Mucosa of gallbladder (tissue), 1 donor: ENCODE measurements around the gene RTTN. TPM values are rescaled to one million over a fixed set of nuclear protein-coding genes. Genes with fewer than 3 reads are reported as not detected.
"Not testable (repeated sequence)": the region's sequence is repeated elsewhere in the genome, so short reads cannot be mapped to it uniquely, and the experiment has no call there.

Experiments used
- DNase-seq: peaks from one replicate; pipeline ENCODE4 v3.0.0-alpha.2; 2020; ENCODE audit warnings: low spot score
- total RNA-seq: library from RNA; stranded (reverse); gene quantifications from one replicate; pipeline ENCODE4 v1.2.1, GENCODE V29; 2021
- donor health status: DM: no; HTN: no; CAD: no.

RTTN gene, protein sequence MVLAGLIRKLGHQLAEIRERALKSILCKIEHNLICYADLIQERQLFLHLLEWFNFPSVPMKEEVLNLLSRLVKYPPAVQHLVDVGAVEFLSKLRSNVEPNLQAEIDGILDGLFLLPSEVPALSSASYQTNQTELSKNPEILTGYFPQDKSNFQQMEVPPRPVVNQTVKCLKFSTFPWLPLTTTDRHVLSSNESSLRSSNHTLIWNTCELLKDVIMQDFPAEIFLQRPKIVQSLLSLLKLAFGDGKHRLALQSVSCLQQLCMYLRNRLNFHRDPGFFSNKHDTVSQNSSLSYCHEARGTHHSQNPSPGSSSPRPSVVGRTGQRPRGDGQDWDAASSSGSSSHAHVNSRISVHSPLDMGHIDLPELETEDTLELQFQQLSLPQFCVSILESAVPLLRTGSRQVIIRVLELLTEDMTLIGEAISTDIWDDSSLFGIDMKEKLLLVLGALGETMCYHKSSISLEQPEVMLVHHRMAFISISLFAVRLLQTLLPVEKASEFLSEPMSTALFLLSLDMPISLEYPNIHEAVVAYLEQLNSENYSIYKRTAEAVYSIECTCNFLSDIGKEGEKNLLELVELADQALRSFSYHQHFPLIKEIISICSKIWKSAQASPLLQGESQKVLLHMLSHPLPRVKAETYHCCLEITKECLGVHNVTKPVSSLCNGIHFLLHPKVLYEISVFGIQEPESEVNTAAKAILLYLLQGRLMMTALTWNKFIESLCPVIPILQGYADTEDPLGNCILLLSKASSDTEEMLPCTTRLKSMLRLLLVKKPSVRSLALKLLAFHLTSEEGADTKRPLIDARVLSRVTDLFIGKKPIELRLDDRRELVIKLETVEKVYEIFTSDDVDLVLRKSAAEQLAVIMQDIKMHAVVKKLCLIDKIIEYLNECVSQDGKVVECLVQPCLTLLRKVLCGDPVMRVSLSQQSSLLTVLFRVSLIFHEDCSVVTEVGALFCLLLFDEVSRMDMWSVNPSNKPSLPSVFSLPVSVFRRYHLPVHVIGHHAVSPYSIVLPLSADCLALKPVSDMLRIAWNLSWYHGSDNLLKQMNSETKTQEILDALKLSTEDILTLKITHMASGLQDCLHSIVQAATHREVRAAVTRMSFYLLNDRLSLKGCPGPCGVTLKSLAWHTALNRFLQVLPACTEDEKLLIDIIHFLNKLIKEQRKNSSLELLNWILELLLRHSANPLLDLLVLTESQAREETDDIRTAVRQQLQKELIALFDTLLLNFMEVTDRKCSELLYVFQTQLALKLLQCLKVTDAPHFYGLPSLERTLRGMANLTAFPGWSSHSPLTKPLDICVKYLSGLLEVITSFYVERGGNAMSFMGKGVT (N-terminal part only)
- 8.7 TPM for total RNA-seq

DNA sequence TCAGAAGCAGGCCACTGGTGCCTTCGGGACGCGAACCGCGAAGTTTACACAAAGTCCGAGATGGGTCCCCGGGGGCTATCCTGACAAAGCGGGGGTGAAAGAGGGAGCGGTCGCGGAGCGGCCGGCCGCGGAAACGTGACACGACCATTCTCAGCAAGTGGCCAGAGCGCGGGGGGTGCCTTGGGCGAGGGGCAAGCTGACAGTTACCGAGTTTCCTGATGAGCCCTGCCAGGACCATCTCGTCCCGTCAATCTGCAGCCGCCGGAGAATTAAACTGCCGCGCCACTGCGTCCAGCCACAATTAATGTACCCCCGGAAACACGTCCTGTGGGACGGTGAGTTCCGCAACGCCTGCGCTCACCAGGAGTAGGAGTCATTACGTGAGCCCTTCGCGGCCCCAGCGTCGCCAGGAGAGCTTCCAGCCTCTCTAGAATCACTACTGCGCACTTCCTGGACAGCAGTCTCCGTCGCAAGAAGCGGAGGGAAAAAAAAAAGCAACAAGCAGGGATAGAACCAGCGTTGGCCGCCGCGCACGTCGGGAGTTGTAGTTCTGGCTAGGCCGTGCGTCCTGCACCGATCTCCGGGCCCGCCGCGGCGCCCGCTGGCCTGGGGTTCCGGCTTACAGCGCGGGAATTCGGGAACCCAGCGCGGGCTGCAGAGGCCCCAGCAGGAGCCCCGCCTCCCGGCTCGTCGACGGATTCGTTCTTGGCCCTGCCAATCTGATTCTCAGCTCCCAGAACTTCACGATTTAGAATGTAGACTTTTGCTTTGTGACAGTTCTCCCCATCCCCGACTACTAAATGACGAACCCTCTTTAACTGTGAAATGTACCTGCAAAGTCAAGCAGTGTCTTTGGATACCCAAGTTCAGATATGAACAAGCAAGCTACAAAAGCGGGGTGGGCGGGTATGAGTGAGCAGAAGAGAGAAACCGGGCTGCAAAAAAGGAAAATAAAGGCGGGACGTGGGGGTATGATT is at the start of gene RTTN:
TSS of gene RTTN (minus strand) at position 267 of the 977 bp plus-strand sequence. CDS start at position 238, 29 bp downstream.
- DNase-seq = peak; percentile 95

DNA sequence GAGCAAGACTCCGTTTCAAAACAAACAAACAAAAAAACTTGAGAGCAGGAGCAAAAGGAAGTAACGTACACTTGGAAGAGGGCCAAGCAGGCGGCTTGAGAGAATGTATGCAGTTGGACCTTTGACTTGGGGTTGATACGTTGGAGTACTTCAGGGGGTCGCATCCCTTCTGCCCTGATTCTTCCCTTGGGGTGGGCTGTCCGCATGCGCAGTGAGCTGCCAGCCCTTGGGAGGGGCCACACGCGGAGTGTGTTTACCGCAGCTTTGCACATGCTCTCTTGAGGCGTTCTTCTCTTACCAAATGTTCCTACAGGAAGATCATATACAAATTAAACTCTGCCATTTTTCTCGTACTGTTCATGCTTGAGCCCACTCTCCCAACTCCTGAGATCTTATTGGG is 45.3 kb upstream of the RTTN start:
- DNase-seq = no peak

DNA sequence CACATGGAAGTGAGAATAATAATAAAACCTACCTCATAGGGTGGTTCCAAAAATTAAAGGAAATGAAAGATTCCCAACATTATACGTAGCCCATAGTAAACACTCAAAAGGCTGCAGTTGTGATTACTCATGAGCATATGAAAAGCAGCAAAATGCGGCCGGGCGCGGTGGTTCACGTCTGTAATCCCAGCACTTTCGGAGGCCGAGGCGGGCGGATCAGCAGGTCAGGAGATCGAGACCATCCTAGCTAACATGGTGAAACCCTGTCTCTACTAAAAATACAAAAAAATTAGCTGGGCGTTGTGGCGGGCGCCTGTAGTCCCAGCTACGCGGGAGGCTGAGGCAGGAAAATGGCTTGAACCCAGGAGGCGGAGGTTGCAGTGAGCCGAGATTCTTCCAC is 44.4 kb upstream of the RTTN start:
- not testable (repeated sequence) for DNase-seq

DNA sequence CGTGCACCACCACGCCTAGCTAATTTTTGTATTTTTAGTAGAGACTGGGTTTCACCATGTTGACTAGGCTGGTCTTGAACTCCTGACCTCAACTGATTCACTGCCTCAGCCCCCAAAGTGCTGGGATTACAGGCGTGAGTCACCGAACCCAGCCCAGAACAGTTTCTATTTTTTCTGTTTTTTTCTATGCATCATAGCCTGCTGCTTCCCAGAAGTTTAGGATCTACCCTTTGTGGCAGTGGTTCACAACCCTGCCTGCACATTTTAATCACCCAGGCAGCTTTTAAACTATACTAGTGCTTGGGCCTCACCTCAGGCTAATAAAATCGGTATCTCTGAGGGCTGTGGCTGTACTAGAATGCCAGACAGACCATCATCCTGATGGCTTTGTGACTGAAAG is 43.6 kb upstream of the RTTN start:
- no peak for DNase-seq

DNA sequence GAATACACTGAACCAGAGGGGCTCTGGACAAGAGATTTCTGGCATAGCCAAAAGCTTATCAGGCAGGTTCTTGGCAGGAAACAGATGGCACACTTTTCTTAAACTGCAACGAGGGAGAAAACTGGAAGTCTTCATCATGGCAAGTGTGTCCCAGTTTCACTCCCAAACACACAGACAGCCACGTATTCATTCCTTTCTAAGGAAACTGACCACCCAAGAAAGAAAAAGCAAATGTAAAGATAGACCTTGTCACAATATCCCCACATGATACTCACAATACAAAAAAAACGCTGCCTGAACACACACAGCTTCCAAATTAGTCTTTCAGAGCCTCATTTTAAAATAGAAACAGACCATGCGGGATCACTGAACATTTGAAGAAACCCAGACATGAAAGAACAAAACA is 40.6 kb upstream of the RTTN start:
- no peak for DNase-seq

DNA sequence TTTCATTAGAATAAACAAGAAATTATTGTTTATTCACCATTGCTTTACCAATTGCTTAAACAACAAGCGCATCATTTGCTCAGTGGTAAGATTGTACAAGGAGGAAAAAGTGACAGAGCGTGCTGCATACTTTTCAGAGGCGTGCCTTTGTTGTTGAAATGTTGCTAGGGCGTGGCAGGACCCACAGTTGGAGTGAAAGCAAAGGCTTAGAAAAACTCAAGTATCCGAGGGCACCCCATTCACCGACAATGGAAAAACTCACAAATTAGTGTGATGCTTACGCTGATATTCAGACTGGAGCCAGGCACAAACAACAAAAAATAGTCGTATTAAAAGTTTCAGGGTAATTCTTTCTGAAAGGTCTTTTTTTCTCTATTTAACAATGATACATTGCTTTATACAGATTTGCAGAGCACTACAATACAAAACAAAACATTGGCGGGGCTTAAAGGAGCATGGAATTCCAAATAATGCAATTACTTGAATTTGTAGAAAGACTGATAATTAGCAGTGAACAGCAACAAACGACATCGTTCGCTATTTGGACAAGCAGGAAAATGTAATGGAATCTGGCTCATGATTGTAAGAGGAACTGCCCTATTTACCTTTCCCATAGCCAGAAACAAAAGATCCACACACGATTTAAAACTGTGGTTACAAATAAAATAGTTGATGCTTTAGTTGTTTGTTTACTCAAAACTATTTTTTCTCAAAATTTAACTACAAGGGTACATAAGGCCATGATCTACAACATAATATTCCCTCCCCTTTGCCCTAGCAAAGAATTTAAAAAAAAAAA is 37.8 kb upstream of the RTTN start:
- peak; percentile 28 for DNase-seq

DNA sequence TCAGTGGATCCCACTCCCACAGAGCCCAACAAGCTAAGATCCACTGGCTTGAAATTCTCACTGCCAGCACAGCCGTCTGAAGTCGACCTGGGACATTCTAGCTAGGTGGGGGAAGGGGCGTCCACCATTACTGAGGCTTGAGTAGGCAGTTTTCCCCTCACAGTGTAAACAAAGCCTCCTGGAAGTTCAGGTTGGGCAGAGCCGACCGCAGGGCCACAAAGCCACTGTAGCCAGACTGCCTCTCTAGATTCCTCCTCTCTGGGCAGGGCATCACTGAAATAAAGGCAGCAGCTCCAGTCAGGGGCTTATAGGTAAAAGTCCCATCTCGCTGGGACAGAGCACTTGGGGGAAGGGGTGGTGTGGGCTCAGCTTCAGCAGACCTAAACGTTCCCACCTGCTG is 31.4 kb upstream of the RTTN start:
- DNase-seq = not testable (repeated sequence)

DNA sequence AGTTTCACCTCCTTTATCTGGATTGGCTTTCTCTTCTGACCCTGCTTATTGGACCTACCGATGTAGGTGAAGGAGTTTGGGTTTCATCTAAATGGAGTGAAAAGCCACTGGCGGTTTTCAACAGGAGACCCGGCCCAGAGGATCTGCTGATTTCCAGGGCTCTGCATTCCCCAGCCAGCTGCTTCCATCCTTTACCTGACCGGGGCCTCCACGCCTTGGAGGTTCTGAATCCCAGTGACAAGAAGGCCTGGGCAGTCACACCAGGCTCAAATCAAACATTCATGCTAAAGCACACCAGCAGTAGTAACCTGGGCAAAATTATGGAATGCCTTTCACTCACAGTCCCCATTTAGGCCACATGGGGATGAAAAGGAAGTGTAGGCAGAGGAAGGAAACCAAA is 30.0 kb upstream of the RTTN start:
- no peak for DNase-seq

DNA sequence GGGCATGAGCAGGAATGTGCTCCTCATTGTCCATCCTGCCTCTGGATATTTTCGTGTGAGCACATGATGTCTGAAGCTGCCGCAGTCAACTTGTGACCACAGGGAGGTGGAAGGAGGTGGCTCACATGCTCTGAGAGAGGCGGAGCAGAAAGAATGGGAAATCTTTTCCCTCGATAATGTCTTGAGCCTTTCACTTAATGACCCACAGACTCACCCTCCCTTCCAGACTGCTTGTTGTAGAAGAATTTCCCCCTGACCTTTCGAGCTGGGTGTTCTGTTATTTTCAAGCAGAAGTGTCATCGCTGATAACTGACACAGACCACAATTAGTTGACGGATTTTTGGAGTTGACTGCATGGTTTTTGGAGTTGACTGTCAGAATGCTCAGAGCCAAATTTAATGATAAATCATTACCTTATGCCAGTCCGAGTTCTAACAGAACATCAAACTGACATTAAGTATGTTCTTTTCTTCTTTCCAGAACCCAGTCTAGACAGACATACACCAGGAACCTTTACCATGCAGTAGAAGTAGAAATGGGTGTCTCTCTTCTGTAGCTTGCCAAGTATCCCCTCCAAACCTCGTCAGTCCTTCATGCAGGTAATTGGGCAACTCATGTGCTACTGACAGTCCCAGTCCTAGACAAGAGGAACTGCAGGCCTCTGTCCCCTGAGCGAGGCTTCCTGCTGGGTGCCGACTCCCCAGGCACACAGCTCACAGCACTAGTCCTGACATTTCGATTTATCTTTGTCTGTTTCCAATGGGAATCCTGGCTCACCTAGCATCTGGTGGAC is 29.4 kb upstream of the RTTN start:
- peak; percentile 55 for DNase-seq

DNA sequence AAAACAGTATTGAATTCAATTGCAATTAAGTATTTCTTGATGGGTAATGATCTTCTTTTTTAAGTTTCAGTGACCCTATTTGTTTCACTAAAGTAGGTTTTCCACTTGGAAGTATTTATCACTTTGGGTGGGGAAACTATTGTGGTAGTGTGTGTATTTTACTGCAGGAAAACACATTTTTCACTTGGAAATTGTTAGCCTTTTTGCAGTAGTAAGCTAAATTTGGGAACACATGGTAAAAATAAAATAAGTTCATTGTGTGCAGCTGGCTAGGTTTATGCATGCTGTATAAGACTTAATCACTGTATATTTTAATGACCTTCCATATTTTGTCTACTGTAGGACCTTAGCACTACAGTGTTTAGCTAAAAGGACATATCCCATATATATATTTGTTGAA is 28.5 kb upstream of the RTTN start:
- DNase-seq = no peak

DNA sequence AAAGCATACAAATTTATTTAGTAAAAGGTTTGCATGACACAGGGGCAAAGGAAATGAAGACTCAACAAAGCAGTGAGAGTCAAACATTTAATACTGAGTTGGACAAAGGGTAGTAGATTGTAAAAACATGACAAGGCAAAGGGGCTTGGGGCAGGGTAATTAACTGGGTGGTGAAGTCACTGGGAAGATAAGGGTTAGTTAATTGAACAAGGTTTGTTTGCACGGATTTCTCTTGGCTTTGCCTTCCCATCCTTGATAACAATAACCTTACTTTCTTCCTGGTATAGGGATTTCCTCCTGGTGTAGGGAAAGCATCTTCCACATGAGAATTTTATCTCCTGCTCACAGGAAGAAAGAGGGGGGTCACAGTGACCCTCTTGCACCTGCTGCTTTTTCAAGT is 26.8 kb upstream of the RTTN start:
- no peak for DNase-seq

DNA sequence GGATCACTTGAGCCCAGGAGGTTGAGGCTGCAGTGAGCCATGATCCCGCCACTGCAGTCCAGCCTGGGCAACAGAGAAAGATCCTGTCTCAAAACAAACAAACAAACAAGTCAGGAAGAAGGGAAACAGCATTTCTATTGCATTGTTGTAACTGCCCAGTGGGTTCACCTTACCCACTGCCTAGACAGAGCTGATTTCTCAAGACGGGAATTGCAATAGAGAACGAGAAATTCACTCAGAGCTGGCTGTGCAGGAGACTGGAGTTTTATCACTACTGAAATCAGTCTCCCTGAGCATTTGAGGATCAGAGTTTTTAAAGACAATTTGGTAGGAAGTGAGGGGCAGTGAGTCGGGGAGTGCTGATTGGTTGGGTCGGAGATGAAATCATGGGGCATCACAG is 24.2 kb upstream of the RTTN start:
- DNase-seq = no peak

DNA sequence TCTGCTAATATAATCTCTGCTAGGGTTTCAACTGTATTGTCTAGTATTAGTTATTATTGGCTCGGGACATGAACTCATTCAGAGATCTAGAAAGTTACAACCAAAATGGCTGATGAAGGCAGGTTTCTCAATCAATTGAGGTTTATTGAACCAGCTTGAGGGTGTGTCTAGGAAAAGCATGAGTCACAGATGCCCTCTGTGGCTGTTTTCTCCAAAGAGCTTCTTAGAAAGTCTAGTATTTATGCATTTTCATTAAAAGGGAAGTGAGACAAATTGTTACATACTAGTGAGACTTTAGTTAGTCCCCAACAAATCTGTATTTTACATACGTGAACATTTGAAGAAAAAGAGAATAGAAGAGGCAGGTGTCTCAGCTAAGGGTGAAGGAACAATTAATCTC is 23.0 kb upstream of the RTTN start:
- no peak for DNase-seq

DNA sequence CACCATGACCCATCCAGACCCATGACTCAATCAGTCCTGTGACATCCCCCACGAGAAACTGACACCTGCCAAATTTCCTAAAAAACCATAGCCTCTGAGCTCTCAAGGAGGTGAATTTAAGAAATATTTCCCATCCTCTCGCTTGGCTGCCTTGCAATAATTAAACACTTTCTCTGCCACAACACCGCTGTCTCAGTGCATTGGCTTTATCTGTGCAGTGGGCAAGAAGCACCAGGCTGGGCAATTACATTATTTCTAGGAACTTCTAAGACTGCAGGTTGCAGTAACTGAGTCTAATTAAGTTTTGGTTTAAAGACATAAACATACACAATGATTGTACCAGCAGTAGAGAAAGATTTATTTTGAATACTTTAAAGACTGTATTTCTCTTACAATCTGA is 22.0 kb upstream of the RTTN start:
- no peak for DNase-seq

DNA sequence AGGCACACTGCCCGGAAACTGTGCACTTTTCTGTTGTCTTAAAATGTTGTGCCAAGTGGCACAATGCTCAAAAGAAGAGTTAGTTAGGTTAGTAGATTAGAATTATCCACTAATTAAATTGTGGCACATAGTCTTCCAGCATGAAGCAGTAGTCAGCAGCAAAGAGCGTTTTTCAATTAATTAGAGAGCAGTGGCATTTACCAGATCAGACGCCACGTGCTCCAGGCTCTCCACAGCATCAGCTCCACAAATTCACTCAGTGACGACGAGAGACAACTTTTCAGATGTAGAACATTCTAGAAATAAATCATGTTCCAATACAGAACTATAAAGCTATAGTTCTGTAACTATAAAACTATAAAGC is 16.4 kb upstream of the RTTN start:
- DNase-seq = no peak

DNA sequence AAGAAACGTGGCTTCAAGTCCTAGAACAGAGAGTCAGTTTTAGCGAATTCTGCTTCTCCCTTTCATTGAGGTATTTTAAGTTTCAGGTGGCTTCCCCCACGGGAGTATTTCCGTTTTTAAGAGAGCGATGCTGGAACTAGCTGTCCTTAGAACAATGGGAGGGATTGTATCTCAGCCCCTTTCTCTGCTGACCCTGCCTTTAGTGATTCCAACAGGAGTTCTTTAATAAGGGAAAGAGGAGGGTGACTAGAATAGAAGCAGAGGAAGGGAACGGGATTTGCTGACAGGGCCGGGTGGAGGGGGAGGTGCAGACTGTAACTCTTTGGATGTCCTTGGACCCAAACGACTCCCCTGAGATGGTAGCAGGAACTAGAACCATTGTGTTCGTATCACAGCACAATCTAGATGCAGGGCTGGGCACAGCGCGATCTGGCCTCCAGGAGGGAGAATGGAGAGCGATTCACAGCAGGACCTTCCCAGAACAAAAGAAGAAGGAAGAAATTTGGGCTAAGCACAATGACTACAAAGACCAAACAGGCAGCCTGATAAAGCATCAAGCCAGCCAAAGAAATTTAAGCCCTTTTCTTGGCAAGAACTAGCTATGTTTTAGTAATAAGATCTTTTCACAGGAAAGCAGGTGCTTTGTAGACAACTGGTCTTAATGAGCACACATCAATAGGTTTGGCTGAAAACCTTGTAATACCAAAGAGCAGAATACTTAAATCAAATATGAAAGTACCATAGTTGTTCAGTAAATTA is 15.8 kb upstream of the RTTN start:
- no peak for DNase-seq

DNA sequence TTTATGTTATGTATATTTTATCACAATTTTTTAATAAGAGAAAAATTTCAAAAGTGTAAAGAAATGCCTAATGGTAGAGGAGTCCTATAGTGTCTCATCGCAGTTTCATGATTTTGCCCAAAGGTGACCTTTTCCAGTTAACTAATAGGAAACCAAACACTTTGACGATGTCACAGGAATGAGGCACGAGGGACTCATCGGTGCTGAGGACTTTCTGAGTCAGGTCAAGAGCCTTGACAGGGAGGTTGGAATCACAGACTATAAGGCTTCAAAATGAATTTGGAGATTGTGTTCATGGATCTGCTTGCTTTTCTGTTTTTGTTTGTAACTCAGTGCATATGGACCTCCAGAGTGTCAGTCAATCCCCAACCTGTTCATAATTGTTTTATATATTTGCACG is 15.1 kb upstream of the RTTN start:
- no peak for DNase-seq

DNA sequence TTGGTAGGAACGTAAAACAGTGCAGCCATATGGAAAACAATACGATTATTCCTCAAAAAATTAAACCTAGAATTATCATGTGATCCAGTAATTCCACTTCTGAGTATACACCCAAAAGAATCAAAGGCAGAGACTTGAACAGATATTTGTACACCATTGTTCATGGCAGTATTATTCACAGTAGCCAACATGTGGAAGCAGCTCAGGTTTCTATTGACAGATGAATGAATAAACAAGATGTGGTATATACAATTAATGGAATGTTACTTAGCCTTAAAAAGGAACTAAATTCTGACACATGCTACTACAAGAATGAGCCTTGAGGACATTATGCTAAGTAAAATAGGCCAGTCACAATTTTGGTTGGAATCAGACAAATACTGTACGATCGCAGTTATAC is 14.2 kb upstream of the RTTN start:
- no peak for DNase-seq

DNA sequence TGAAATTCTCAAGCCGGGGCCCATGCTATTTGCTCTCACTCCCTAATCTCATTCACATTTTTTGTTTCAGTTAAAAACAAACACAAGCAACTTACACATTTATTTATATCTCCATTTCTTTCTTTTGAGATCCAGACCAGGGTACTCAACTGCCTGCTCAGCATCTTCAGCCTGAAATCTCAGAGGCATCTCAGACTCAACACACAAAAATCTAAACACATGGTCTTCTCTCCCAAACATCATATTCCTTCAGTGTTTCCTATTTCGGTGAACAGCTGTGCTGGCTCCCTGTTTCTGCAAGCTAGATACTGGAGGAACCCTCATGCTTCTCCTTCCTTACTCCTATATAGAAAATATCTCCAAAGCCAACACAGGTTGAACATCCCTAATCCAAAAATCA is 11.3 kb upstream of the RTTN start:
- DNase-seq = no peak
